GM20000 (cell line): ENCODE measurements around the gene UBLCP1.

Experiments used
- DNase-seq: peaks from one replicate; pipeline ENCODE4 v3.0.0; 2012; ENCODE audit warnings: low spot score
- CTCF ChIP-seq: IDR thresholded peaks from 2 replicates; pipeline ENCODE4 v1.5.1; 2012; ENCODE audit warnings: mild to moderate bottlenecking, control low read depth; ENCODE audit errors: extremely low read depth, missing control alignments

Gene UBLCP1

GRCh38 chr5:159303286-159303685, 40.2 kb downstream of the UBLCP1 start:
- no peak for DNase-seq
- TF ChIP-seq CTCF = no peak

- DNase-seq = no peak
- TF ChIP-seq CTCF = no peak
Measured at GRCh38 chr5:159304961-159305595, 42.0 kb downstream of the UBLCP1 start.

GRCh38 chr5:159309689-159310433, 46.8 kb downstream of the UBLCP1 start:
- TF ChIP-seq CTCF = no peak
- no peak for DNase-seq

GRCh38 chr5:159310511-159310910, 47.4 kb downstream of the UBLCP1 start:
- no peak for DNase-seq
- TF ChIP-seq CTCF = no peak

- TF ChIP-seq CTCF = no peak
Measured at GRCh38 chr5:159311063-159311462, 48.0 kb downstream of the UBLCP1 start.

GRCh38 chr5:159313197-159313596, 50.1 kb downstream of the UBLCP1 start:
- DNase-seq = no peak
- no peak for TF ChIP-seq CTCF

More at GRCh38 chr5:159311063-159311462, 48.0 kb downstream of the UBLCP1 start:
- no peak for DNase-seq

- peak; percentile 70 for DNase-seq
- peak; percentile 63 for TF ChIP-seq CTCF
Measured at GRCh38 chr5:159316519-159317383, 53.7 kb downstream of the UBLCP1 start.
